ENCODE data around the gene APCDD1L.
"Not testable (repeated sequence)": the region's sequence is repeated elsewhere in the genome, so short reads cannot be mapped to it uniquely, and the experiment has no call there.

The APCDD1L gene

DNA sequence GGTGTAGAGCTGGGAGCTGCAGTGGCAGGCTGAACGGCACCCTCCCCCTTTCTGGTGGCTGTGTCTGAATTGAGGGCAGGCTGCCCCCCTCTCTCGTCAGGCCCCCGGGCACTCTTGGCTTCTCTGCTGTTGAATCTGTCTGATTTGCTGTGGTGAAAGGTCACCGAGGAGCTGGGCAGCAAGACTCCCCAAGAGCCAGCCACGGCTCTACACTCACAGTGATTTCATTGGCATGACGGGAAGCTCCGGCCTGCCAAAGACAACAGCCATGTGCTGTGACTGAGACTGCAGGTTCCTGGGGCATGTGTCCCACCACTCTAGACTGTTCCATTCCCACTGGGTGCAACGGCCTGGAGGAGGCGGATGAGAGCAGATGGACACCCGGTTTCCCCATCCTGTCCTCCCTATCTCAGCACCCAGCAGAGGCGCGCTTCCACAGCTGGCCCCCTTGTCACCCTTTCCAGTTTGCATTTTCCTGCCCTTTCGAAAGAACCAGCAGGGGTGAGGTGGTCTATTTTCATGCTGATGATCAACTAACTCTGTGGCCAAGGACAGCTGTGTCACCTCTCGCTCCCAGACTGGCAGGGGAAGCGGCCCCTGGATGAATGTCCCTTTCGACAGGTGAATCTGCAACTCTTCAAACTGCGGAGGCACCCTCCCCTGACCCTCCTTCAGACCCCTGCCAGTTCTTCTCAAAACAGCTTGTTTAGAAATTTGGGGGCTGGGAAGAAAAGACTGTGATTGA, 2.2 kb downstream of the APCDD1L start:
- DNase-seq = no peak

DNA sequence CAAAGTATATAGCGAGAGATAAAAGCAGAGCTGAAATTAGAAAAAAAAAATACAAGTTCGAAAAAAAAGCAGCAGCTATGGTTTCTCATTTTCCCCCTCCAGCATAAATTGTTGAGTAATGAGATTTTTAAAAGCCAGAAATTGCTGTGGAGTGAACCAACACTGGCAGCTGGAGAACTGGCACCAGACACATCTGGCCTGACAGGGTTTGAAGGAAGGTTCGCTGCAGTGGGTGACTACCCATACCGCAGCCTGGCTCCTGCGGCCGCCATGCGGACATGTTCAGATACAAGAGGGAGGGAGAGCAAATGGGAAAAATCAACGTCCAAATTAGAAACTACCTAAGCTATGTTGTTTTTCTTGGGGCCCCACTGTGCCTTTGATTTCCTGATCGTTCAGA, 3.3 kb downstream of the APCDD1L start:
- no peak for DNase-seq

DNA sequence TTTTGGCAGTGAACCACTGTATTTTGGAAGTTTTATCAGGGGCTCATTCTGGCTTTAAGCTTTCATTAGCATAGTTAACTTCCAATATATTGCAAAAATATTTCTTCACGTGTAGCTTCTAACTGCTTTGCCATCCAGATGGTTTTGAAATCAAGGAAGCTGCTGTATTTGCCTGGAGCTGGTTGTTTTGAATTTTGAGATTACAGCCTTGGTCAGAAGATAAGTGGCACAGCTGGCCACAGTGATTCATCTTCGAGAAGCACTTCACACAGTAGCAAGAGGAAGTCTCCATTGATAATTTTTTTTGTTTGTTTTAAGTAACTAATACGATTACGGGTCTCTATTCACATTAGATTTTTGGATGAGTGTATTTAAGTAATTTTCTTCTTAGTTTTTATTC, 3.8 kb downstream of the APCDD1L start:
- no peak for DNase-seq

DNA sequence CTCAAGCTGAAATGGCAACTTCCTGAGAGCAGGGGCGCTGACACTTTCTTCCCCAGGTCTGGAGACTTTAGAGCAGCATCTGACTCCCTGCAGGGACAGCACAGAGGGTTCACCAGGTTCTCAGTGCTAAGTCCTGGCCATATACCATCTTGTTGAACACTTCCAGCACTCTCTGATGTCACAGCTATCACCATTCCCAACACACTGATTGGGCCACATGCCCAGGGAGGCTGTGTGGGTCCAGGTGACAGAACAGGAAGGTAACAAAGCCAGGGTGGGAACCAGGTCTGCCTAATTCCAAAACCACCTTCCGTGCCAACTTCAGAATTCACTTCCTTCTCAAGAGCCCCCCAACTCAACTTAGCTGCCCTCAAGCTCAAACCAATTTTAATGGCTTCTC, 4.3 kb downstream of the APCDD1L start:
- no peak for DNase-seq

DNA sequence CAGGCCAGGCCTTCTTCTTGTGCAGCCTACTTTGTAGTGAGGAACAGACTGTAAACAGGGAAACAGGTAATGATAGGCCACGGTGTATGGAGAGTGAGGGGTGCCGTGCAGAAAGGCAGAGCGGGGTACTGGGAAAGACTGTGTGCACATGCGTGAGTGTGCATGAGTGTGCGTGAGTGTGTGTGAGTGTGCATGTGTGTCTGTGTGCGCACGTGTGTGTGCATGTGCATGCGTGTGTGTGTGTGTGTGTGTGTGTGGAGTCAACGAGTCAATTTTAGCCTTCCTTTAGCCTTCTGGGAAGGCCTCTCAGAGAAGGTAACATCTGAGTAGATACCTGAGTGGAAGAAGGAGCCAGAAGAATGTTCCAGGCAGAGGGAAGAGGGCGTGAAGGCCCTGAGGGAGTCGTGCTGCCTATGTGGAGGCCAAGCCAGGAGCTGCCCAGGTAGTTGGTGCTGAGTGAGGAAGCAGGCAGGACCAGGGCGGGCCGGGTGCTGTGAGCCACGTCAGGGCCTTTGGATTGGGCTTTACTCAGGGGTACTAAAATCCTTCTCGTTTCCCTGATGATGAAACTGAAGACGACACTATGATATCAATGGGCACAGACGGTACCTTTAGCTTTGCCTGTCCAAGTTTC, 6.3 kb downstream of the APCDD1L start:
- no peak for DNase-seq

DNA sequence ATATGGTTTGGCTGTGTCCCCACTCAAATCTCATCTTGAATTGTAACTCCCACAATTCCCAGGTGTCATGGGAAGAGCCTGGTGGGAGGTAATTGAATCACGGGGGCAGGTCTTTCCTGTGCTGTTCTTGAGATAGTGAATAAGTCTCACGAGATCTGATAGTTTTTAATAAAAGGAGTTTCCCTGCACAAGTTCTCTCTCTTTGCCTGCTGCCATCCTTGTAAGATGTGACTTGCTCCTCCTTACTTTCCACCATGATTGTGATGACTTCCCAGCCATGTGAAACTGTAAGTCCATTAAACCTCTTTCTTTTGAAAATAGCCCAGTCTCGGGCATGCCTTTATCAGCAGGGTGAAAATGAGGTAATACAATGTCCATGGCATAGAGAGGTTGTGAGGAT, 8.2 kb downstream of the APCDD1L start:
- not testable (repeated sequence) for DNase-seq

DNA sequence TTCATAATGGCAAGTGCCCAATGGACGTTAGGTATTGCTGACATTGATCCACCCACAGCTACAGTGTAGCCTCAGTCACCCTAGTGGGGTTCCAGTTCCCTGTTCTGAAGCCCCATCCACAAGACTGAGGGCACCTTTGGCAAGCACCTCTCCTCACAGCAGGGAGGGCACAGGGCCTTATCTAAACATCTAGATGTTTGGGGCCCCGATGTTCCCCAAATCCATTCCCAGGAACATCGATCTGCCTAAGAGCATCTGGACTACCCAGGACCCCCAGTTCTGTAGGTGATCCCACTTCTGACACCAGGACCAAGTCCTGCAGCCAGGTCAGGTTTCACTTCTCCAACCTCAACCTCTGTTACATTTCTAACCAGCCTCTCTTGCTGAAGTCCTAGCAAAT, 10.6 kb downstream of the APCDD1L start:
- no peak for DNase-seq

DNA sequence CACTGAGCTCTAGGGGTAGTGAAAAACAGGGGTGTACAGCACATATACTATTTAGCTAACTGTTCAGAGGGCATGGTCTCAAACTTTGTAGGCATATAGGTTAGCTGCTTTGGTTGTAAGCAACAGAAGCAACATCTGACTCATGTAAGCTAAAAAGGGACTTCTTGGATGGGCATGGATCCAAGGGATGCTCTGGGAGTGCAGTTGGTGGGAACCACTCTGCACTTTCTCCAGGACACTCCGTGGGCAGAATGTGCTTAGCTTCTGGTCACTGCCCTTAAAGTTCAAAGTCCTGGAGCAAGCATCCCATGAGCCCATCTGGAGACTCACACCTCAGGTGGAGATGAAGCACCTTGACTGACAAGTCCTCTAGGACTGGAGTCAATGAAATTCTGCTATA, 11.5 kb downstream of the APCDD1L start:
- DNase-seq = no peak

DNA sequence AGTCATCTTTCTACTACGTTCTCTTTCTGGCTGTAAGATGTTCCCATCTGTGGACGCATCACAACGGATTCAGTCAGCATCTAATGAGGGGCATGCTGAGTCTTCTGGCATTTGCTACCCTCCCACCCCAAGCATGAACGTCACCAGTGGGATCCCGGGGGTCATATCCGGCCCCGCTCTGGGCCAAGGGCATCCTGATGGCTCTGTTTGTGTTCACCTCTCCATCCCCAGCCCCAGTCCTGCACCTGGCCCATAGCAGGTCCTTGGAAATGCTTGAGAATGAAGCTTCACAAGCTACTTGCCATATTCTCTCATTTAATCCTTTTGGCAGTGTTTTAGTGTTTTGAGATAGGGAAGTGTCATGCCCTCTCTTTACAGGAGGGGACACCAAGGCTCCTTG, 14.9 kb downstream of the APCDD1L start:
- no peak for DNase-seq

DNA sequence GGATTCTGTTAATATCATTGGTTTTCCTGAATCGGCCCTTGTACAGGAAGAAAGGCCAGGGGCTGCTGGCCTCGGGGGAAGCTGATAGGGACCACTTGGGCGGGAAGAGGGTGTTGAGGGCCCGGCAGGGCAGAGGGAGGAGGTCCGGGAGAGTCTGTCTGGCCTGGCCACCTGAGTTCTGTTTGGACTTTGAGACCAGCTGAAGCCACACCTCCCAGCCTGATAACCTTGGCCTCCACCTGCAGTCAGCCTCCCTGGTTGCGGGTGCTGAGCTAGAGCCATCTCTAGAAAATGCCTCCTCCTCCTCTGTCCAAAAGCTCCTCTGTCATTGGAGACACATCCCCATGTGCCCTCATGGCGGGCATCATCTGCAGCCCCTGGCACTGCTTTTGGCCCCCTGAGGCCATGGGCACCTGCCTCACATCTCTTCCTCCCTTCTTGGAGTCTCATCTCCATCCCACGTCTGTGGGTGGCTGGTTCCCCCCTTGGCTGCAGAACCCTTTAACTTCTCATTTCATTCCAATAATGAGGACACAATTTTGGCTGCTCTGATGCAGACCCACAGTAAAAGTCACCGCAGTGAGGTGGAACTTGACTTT, 16.6 kb downstream of the APCDD1L start:
- no peak for DNase-seq

DNA sequence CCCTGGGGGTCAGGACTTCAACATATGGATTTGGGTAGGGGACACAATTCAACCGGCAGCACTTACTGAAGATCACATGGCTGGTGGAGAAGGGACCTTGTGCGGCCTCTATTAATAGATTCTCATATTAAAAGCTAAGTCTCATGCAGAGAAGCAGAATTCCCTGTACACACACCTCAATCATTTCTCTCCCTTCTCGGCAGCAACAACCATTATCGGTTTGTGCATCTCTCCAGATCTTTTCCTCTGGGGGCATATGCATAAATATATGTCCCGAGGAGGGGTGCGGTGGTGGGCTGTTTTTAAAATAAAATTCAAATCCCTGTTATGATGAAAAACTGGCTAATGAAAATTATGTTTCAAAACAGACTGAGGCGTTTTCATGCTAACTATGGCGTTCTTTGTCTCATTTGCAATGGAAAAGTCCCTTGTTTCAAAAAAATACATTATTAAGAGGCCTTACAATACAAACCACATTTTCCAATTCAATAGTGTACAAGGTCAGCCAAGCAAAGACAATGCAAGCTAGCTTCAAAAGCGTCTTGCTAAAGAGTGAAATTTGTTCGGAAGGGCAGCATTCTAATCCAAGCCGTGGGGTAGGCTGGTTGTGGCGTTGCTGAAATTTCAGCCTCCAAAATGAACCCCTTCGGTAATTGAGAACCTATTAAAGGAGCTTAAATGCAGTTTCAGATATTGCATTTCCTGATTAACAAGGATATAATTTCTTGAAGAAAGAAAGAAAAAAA, 17.3 kb downstream of the APCDD1L start:
- no peak for DNase-seq

DNA sequence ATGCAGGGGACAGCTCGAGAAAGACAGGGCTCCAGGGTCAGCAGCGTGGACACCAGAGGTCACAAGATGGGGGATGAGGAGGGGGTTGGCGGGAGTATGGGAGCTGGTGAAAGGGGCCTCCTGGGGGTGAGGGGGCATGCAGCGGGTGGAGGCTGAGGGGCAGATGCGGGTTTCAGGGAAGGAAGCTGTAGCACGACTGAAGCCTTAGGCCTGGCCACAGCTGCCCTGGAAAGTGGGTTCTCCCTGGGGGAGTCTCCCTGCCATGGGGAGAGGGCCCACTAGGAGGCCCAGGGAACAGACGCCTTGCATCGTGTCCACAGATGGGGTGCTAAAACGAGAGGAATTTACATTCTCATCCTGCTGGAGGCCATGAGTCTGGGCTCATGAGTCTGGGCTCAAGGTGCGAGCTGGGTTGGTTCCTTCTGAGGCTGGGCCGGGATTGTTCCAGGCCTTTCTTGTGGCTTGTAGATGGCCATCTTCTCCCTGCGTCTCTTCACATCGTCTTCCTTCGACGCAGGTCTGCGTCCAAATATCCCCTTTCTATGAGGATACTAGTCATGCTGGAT, 18.0 kb downstream of the APCDD1L start:
- no peak for DNase-seq

DNA sequence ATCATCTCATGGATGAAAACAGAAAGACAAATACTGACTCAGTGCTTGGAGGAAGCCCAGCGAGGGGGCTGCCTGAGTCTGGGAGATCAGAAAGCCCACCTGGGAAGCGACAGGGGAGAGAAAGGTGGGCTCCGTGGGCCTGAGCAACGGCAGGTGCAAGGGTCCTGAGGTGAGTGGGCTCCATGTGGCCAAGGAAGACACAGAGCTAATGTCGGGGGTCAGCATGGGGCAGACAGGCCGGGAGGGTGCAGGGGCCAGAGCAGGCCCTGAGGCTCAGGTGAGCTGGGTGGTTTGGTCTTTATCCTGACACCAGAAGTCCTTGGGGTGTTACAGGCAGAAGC, 18.8 kb downstream of the APCDD1L start:
- DNase-seq = no peak

DNA sequence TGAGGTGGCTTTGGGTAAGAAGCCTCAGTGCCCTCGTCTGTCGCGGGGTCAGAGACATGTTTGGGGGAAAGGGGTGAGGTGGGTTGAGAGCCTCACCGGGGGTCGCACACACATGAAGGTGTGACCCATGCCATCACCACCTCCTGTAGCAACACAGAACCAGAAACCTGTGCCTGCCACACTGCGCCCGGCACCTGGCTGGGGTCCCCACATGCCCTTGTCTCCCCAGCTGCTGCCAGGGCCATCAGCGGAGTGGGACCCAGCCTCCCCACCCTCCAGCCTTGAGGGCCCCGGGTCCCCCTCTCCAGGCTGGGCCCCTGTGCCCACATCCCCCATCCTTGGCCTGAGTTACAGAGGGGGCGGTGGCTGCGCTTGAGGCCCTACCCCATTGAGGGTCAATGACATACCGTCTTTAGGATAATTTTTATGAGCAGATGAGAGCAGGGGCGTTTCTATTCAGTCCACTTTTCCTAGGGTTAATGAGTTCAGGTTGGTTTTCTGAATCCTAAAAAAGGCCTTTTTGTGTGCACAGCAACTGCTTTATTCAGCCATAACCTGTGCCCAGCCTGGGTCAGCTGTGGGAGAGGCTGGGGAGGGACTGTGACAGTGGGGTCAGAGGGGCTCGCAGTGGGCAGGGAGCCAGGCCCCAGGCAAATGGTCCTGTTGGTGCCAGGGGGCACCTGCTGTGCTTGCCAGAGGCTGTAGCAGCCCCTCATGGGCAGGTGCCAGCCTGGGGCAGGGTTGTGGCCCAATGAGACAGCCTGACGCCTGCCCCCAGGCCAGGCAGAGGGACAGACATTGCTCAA, 19.4 kb downstream of the APCDD1L start:
- no peak for DNase-seq

DNA sequence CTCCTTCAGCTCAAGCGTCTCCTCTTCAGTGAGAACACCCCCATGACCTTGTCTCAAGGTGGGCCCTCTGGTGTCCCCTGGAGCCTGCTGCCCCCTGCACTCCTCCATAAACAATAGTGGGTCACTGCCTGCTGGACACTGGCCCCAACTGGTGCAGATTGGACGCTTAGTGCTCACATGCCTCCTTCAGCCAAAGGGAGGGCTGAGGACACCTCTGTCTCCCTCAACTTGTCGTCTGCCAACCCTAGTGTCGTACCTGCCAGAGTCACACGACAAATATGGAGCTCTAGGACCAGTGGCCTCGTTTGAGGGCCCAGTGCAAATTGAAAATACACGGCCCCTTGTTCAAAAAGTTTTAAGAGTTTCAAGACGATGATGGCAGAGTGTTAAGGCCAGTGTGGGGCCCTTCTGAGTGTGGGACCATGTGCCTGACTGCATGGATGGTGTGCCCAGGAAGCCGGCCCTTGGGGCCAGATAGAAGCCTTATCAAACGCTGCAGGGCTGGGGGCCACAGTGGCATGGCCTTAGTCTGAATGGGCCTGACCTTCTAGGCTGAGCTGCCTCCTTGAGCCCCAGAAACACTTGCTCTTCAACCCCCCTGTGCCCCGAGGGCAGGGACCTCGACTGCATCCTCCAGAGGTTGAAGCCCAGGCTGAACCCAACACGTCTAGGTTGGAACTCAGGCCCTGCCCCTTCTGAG, 20.1 kb downstream of the APCDD1L start:
- DNase-seq = no peak

DNA sequence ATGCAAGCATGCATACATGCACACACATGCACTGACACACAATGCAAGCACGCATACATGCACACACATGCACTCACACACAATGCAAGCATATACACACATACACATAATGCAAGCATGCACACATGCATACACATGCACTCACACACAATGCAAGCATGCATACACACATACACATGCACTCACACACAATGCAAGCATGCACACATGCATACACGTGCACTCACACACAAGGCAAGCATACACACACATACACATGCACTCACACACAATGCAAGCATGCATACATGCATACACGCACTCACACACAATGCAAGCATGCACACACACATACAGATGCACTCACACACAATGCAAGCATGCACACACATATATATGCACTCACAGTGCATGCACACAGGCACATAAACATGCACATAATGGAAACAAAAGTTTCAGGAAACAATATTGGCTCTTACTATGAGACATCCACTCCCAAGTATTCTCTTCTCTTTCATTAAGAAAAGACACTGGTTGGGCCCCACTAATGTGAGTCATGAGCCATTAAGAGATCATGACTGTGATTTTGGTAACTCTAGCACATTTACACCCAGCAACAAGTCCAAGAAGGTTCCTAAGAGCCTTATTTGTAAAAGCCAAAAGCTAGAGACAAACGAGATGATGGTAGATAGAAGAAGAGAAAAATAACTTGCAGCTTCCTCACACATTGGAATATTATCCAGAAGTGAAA, 22.2 kb downstream of the APCDD1L start:
- no peak for DNase-seq

DNA sequence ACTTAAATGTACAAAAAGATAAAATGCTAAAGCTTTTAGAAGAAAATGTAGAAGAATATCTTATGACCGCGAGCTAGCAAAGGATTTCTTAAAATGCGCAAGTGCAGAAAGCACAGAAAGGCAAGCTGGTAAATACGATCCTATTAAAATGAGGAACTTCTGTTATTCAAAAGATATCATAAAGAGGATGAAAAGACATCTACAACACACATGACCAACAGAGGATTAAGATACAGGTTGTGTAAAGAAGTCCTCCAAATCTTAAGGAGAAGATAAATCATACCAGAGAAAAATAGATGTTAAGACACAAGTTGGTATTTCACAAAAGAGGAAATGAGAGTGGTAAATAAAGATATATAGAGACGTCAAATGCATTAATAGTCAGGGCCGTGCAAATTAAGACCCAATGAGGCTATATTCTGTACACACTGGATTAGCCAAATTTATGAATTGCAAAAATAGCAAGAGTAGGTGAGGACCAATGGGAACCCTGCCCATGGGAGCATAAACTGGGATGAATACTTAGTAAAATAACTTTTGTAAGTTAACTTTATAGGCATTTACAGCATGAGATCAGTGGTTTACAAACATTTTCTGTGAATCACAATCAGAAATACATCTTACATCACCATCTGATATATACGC, 23.0 kb downstream of the APCDD1L start:
- no peak for DNase-seq

DNA sequence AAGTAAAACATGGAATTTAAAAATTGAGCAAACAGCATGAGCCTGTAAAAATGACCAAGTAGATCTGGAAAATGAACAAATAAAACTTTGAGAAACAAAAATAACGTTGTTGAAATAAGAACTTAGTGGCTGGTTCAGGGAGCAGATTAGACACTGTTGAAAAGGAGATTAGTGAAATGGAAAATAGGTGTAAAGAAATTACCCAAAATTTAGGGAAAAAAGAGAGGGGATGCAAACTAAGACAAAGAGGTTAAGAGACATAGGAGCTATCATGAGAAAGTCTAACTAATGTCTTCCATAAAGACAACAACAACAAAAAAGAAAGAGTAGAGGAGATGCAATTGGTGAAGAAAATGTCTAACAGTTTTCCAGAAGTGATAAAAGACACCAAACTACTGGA, 29.0 kb downstream of the APCDD1L start:
- DNase-seq = no peak

DNA sequence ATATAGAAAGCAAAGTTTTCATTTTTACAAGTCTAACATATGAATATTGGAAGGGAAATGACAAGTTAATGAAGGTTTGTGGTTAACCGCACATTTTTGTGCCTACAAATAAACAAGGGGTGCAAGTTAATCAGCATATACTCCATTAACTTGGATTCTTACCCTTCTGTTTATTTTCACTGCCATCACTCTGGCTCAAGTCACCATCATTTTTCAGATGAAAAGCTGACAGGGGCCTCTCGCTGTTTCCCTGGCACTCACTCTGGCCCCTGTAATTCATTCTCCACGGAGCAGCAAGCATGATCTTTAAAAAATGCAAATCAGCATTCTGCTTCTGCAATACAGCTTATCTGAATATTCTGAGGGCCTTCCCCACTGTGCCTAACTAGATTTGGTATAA, 29.8 kb downstream of the APCDD1L start:
- no peak for DNase-seq

DNA sequence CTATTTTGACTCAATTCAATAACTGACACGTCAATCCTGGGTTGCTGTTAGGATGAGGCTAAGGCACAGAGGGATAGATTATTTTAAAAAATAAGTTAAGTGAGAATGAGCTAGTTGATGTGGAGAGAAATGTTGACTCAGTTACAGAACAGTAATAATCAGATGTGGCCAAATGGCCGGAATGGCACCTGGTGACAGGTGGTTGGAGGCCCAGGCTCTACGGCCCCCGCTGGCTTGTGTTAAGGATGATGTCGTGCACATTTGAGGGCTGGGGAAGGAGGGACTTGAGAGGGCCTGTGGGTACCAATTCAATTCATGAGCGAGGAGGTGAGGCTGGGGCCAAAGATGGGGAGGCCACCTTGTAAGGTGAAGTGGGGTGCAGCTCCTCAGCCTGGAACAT, 31.7 kb downstream of the APCDD1L start:
- no peak for DNase-seq

DNA sequence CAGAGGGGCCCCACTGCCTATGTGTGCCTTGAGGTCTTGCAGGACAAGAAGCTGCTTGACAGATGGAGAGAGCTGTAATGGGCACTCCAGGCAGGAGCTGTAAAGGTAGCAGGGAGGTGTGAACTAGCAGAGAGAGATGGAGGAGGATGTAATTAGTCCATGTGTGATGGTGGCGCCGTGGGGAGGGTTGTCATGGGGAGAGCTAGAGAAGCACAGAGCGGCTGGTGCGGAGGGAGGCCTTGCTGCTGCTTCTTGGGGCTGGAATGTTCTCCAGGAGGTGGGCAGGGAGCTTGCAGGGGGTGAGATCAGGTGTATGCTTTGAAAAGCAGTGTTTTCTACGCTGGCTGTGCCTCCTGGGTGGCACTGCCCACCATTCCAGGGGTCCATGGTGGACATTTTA, 32.1 kb downstream of the APCDD1L start:
- no peak for DNase-seq
